GM23338 (cell line): ENCODE measurements around the gene VPREB3. TPM values are rescaled to one million over a fixed set of nuclear protein-coding genes. Genes with fewer than 3 reads are reported as not detected.

Source experiments
- ATAC-seq: fragments of 200-7000 bp; cut with Tn5 transposase; 3 replicates; pipeline ENCODE4 v1.9.1; 2020
- DNase-seq: peaks from one replicate; pipeline ENCODE4 v3.0.0-alpha.2; 2015; ENCODE audit warnings: low spot score
- H2AFZ ChIP-seq: fragments of 200-600 bp; sonication (generic); 2 replicates; pipeline ENCODE4 v1.8.0; 2016; ENCODE audit warnings: antibody characterized with exemption, mild to moderate bottlenecking, moderate library complexity
- H3F3A ChIP-seq: fragments of 200-600 bp; sonication (generic); replicated peaks from 2 replicates; pipeline ENCODE4 v1.8.0; 2017; ENCODE audit warnings: antibody characterized with exemption, mixed run types, low read depth
- H3K27ac ChIP-seq: fragments of 200-600 bp; sonication (generic); 2 replicates; pipeline ENCODE4 v1.6.1; 2016; ENCODE audit warnings: low read depth
- H3K27me3 ChIP-seq: fragments of 200-600 bp; sonication (generic); 2 replicates; pipeline ENCODE4 v1.8.0; 2016; ENCODE audit warnings: mild to moderate bottlenecking, mixed run types, moderate library complexity; ENCODE audit not compliant: insufficient read depth
- H3K36me3 ChIP-seq: fragments of 200-600 bp; sonication (generic); 2 replicates; pipeline ENCODE4 v1.8.0; 2016; ENCODE audit warnings: mild to moderate bottlenecking; ENCODE audit not compliant: insufficient read depth
- H3K4me1 ChIP-seq: fragments of 200-600 bp; sonication (generic); 2 replicates; pipeline ENCODE4 v1.8.0; 2016; ENCODE audit warnings: mild to moderate bottlenecking, moderate library complexity; ENCODE audit not compliant: insufficient read depth
- H3K4me2 ChIP-seq: fragments of 200-600 bp; sonication (generic); 2 replicates; pipeline ENCODE4 v1.7.1; 2017; ENCODE audit warnings: mixed run types
- H3K4me3 ChIP-seq: fragments of 200-600 bp; sonication (generic); 2 replicates; pipeline ENCODE4 v1.6.1; 2016; ENCODE audit warnings: mixed run types
- H3K79me2 ChIP-seq: fragments of 200-600 bp; sonication (generic); replicated peaks from 2 replicates; pipeline ENCODE4 v1.8.0; 2017; ENCODE audit warnings: mild to moderate bottlenecking; ENCODE audit not compliant: insufficient read depth
- H3K9me2 ChIP-seq: fragments of 200-600 bp; sonication (generic); 2 replicates; pipeline ENCODE4 v1.8.0; 2017; ENCODE audit not compliant: insufficient read depth
- H4K20me1 ChIP-seq: fragments of 200-600 bp; sonication (generic); replicated peaks from 2 replicates; pipeline ENCODE4 v1.8.0; 2017; ENCODE audit warnings: mild to moderate bottlenecking; ENCODE audit not compliant: insufficient read depth
- H3K27ac Mint-ChIP-seq: 2 replicates; pipeline ENCODE4 v1.8.0; 2020; ENCODE audit warnings: inconsistent platforms, mild to moderate bottlenecking, moderate library complexity, mixed read lengths
- H3K27me3 Mint-ChIP-seq: 3 replicates; pipeline ENCODE4 v1.8.0; 2022; ENCODE audit warnings: low read depth, mild to moderate bottlenecking, moderate library complexity, mixed read lengths, inconsistent platforms; ENCODE audit not compliant: insufficient read depth, poor library complexity
- H3K36me3 Mint-ChIP-seq: 3 replicates; pipeline ENCODE4 v1.8.0; 2021; ENCODE audit warnings: low read depth, mild to moderate bottlenecking, inconsistent platforms, moderate library complexity, mixed read lengths
- H3K4me1 Mint-ChIP-seq: 3 replicates; pipeline ENCODE4 v1.8.0; 2020; ENCODE audit warnings: mild to moderate bottlenecking, inconsistent platforms, mixed read lengths
- H3K4me3 Mint-ChIP-seq: 3 replicates; pipeline ENCODE4 v1.8.0; 2021; ENCODE audit warnings: moderate library complexity, mild to moderate bottlenecking, inconsistent platforms, mixed read lengths
- H3K9me3 Mint-ChIP-seq: 3 replicates; pipeline ENCODE4 v1.8.0; 2020; ENCODE audit warnings: moderate library complexity, mild to moderate bottlenecking, inconsistent platforms, mixed read lengths
- CREB1 ChIP-seq: fragments of 250-450 bp; sonication (Bioruptor Pico); IDR thresholded peaks from 2 replicates; pipeline ENCODE4 v1.5.0; 2020; ENCODE audit warnings: low read depth, mild to moderate bottlenecking, moderate library complexity
- ETS1 ChIP-seq: IDR thresholded peaks from 2 replicates; pipeline ENCODE4 v1.6.1; 2016; ENCODE audit warnings: antibody characterized with exemption
- EZH2 ChIP-seq: fragments of 200-600 bp; sonication (generic); IDR thresholded peaks from one replicate; pipeline ENCODE4 v1.8.0; 2017; ENCODE audit warnings: antibody characterized with exemption, mild to moderate bottlenecking, low read depth; ENCODE audit not compliant: unreplicated experiment
- EZH2phosphoT487 ChIP-seq: fragments of 200-600 bp; sonication (generic); IDR thresholded peaks from one replicate; pipeline ENCODE4 v1.8.1; 2018; ENCODE audit warnings: antibody characterized with exemption; ENCODE audit not compliant: unreplicated experiment
- JUNB ChIP-seq: IDR thresholded peaks from one replicate; pipeline ENCODE4 v1.6.1; 2016; ENCODE audit warnings: antibody characterized with exemption; ENCODE audit not compliant: unreplicated experiment
- NANOG ChIP-seq: IDR thresholded peaks from 2 replicates; pipeline ENCODE4 v1.6.1; 2016; ENCODE audit warnings: antibody characterized with exemption, borderline replicate concordance
- POLR2AphosphoS5 ChIP-seq: IDR thresholded peaks from 2 replicates; pipeline ENCODE4 v1.6.1; 2016; ENCODE audit warnings: antibody characterized with exemption, low read depth
- REST ChIP-seq: IDR thresholded peaks from one replicate; pipeline ENCODE4 v1.6.1; 2018; ENCODE audit warnings: antibody characterized with exemption; ENCODE audit not compliant: unreplicated experiment
- STAT1 ChIP-seq: IDR thresholded peaks from one replicate; pipeline ENCODE4 v1.6.1; 2016; ENCODE audit warnings: antibody characterized with exemption; ENCODE audit not compliant: unreplicated experiment
- ZNF114 ChIP-seq: fragments of 250-450 bp; sonication (Bioruptor Pico); IDR thresholded peaks from 2 replicates; pipeline ENCODE4 v1.5.0; 2020; ENCODE audit warnings: mild to moderate bottlenecking, moderate library complexity
- ZNF331 ChIP-seq: fragments of 250-450 bp; sonication (Bioruptor Pico); IDR thresholded peaks from 2 replicates; pipeline ENCODE4 v1.5.0; 2020; ENCODE audit warnings: low read depth, mild to moderate bottlenecking, moderate library complexity
- ZNF462 ChIP-seq: fragments of 250-450 bp; sonication (Bioruptor Pico); IDR thresholded peaks from 2 replicates; pipeline ENCODE4 v1.5.0; 2020; ENCODE audit warnings: mild to moderate bottlenecking, moderate library complexity
- polyA plus RNA-seq: library from polyadenylated mRNA; unstranded; fragments of >200 nt; fragmentation: Nextera tagmentation; extraction: Ambion mirVana; gene quantifications from 2 replicates; pipeline ENCODE4 v1.2.1, GENCODE V29; 2016
- total RNA-seq: library from RNA; depleted of rRNA; stranded (reverse); fragments of >200 nt; shearing (Covaris generic); gene quantifications from 2 replicates; pipeline ENCODE4 v1.2.3, GENCODE V29; 2014
- TF ChIP-seq, protein P1 (sequence below), 2 experiments: fragments of 200-600 bp in 1 of 2; sonication (generic) in 1 of 2; conservative IDR thresholded peaks; 2 replicates each; pipeline versions ENCODE4 v1.5.1 to v1.6.1; 2016 to 2017; ENCODE audit warnings: antibody characterized with exemption in 2 of 2, low read depth in 2 of 2, mild to moderate bottlenecking in 2 of 2, moderate library complexity in 1 of 2

VPREB3 gene
- total and polyA plus RNA-seq, 2 experiments from 2014 or later: 1.1 TPM; not detected in 1

DNA sequence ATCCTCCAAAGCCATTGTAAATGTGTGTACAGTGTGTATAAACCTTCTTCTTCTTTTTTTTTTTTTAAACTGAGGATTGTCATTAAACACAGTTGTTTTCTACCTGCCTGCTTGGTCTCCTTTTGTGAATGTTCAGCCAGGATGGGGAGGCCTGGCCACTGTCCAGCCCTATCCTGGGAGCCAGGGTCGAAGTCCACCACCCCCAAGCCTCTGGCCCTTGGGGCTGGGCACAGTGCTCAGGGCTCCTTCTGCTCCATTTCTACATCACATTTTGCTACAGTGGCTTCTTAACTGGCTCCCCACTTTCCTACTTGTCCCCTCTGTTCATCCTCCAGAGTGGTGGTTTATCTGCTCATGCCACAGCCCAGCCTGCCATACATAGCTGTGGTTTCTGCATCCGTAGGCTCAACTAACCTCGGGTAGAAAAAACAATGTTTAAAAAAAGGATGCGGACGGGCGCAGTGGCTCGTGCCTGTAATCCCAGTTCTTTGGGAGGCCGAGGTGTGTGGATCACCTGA, 30.0 kb upstream of the VPREB3 start:
- H3K4me3 Mint-ChIP-seq: no peak overlapping the region
- H3K9me2 ChIP-seq: no peaks in the 10 kb centered on the region
- no peaks in the 10 kb centered on the region for H3K9me3 Mint-ChIP-seq
- peaks cover 13% of the 10 kb centered on the region for H4K20me1 ChIP-seq
- H3K27me3 ChIP-seq: no peaks in the 10 kb centered on the region
- peaks cover 18% of the 10 kb centered on the region for H3K4me1 Mint-ChIP-seq
- 0 out of 2 replicates have a peak, but pooled peaks cover 6% of the 10 kb centered on the region for H3F3A ChIP-seq
- no peak overlapping the region for H3K4me3 ChIP-seq
- peaks cover 6% of the 10 kb centered on the region for H3K36me3 Mint-ChIP-seq
- no peaks in the 10 kb centered on the region for H3K36me3 ChIP-seq
- no peak overlapping the region for H3K27ac Mint-ChIP-seq
- no peak overlapping the region for H2AFZ ChIP-seq
- ATAC-seq (no peak), DNase-seq (no peak)
- H3K27me3 Mint-ChIP-seq: peaks cover 11% of the 10 kb centered on the region
- H3K27ac ChIP-seq: no peak overlapping the region
- peaks cover 23% of the 10 kb centered on the region for H3K4me1 ChIP-seq
- peaks cover 19% of the 10 kb centered on the region for H3K79me2 ChIP-seq
- TF ChIP-seq NANOG (no peak), JUNB (no peak), ZNF331 (no peak), ETS1 (no peak), ZNF462 (no peak), STAT1 (no peak), CREB1 (CRISPR knock-in tag) (no peak), POLR2AphosphoS5 (no peak), REST (no peak), EZH2 (no peak), EZH2phosphoT487 (no peak), ZNF114 (no peak)
- TF ChIP-seq, protein P1, sequence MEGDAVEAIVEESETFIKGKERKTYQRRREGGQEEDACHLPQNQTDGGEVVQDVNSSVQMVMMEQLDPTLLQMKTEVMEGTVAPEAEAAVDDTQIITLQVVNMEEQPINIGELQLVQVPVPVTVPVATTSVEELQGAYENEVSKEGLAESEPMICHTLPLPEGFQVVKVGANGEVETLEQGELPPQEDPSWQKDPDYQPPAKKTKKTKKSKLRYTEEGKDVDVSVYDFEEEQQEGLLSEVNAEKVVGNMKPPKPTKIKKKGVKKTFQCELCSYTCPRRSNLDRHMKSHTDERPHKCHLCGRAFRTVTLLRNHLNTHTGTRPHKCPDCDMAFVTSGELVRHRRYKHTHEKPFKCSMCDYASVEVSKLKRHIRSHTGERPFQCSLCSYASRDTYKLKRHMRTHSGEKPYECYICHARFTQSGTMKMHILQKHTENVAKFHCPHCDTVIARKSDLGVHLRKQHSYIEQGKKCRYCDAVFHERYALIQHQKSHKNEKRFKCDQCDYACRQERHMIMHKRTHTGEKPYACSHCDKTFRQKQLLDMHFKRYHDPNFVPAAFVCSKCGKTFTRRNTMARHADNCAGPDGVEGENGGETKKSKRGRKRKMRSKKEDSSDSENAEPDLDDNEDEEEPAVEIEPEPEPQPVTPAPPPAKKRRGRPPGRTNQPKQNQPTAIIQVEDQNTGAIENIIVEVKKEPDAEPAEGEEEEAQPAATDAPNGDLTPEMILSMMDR (conservative IDR thresholded peaks at IDR 0.05; ENCODE audit: low read depth in 2 of 2): no peak
- H3K4me2 ChIP-seq: no peak overlapping the region
